ENCODE measurements around the gene ADAM22.

The ADAM22 gene

GRCh38 chr7:88101769-88102168 is 167.7 kb downstream of the ADAM22 start:
- no peak for TF ChIP-seq CTCF (IDR thresholded peaks at IDR 0.05)
- Histone ChIP-seq H3K9me3 (no peaks in the 10 kb centered on the region), H3K4me1 (ENCODE audit: control insufficient read depth in 1 of 2, insufficient read depth in 1 of 2, low read depth in 1 of 2, low read length in 1 of 2) (no peaks in the 10 kb centered on the region), H3K36me3 (no peaks in the 10 kb centered on the region), H3K27me3 (no peaks in the 10 kb centered on the region), H3K27ac (no peak overlapping the region), H3K4me3 (ENCODE audit: low read depth in 1 of 2, low read length in 1 of 2) (no peak overlapping the region)

- Histone ChIP-seq H3K9me3 (no peaks in the 10 kb centered on the region), H3K27ac (no peak overlapping the region), H3K4me1 (ENCODE audit: control insufficient read depth in 1 of 2, insufficient read depth in 1 of 2, low read depth in 1 of 2, low read length in 1 of 2) (no peaks in the 10 kb centered on the region), H3K27me3 (no peaks in the 10 kb centered on the region), H3K36me3 (no peaks in the 10 kb centered on the region), H3K4me3 (ENCODE audit: low read depth in 1 of 2, low read length in 1 of 2) (no peak overlapping the region)
- TF ChIP-seq CTCF (IDR thresholded peaks at IDR 0.05), result no peak
Observed at GRCh38 chr7:88102675-88103074, 168.6 kb downstream of the ADAM22 start.

GRCh38 chr7:88104732-88105131 is 170.7 kb downstream of the ADAM22 start:
- H3K4me3 ChIP-seq (ENCODE audit: low read depth in 1 of 2, low read length in 1 of 2), result no peak overlapping the region
- H3K27ac ChIP-seq, result no peak overlapping the region
- no peaks in the 10 kb centered on the region for H3K27me3 ChIP-seq
- H3K36me3 ChIP-seq, result no peaks in the 10 kb centered on the region
- no peaks in the 10 kb centered on the region for H3K9me3 ChIP-seq
- no peaks in the 10 kb centered on the region for H3K4me1 ChIP-seq (ENCODE audit: control insufficient read depth in 1 of 2, insufficient read depth in 1 of 2, low read depth in 1 of 2, low read length in 1 of 2)
- TF ChIP-seq CTCF (IDR thresholded peaks at IDR 0.05), result no peak

- no peak overlapping the region for H3K27ac ChIP-seq
- H3K9me3 ChIP-seq, result no peaks in the 10 kb centered on the region
- TF ChIP-seq CTCF (IDR thresholded peaks at IDR 0.05), result no peak
- no peaks in the 10 kb centered on the region for H3K36me3 ChIP-seq
- no peaks in the 10 kb centered on the region for H3K27me3 ChIP-seq
- H3K4me1 ChIP-seq (ENCODE audit: control insufficient read depth in 1 of 2, insufficient read depth in 1 of 2, low read depth in 1 of 2, low read length in 1 of 2), result no peaks in the 10 kb centered on the region
- no peak overlapping the region for H3K4me3 ChIP-seq (ENCODE audit: low read depth in 1 of 2, low read length in 1 of 2)
Observed at GRCh38 chr7:88105231-88105630, 171.2 kb downstream of the ADAM22 start.

GRCh38 chr7:88106434-88106833 is 172.4 kb downstream of the ADAM22 start:
- no peaks in the 10 kb centered on the region for H3K9me3 ChIP-seq
- H3K4me1 ChIP-seq (ENCODE audit: control insufficient read depth in 1 of 2, insufficient read depth in 1 of 2, low read depth in 1 of 2, low read length in 1 of 2), result no peaks in the 10 kb centered on the region
- no peak overlapping the region for H3K27ac ChIP-seq
- no peaks in the 10 kb centered on the region for H3K36me3 ChIP-seq
- H3K4me3 ChIP-seq (ENCODE audit: low read depth in 1 of 2, low read length in 1 of 2), result no peak overlapping the region
- no peaks in the 10 kb centered on the region for H3K27me3 ChIP-seq
- no peak for TF ChIP-seq CTCF (IDR thresholded peaks at IDR 0.05)

GRCh38 chr7:88109612-88110011 is 175.6 kb downstream of the ADAM22 start:
- no peaks in the 10 kb centered on the region for H3K4me1 ChIP-seq (ENCODE audit: control insufficient read depth in 1 of 2, insufficient read depth in 1 of 2, low read depth in 1 of 2, low read length in 1 of 2)
- no peak overlapping the region for H3K27ac ChIP-seq
- H3K4me3 ChIP-seq (ENCODE audit: low read depth in 1 of 2, low read length in 1 of 2), result no peak overlapping the region
- no peaks in the 10 kb centered on the region for H3K36me3 ChIP-seq
- TF ChIP-seq CTCF (IDR thresholded peaks at IDR 0.05), result no peak
- H3K27me3 ChIP-seq, result no peaks in the 10 kb centered on the region
- no peaks in the 10 kb centered on the region for H3K9me3 ChIP-seq

Measured in neutrophil (primary cell).